Measurements from ENCODE around the gene TBKBP1.

Gene TBKBP1

GRCh38 chr17:47697906-47698711 is 4.1 kb downstream of the TBKBP1 start:
- DNase-seq (ENCODE audit: low spot score) (no peak), FAIRE-seq (no peak)

DNA sequence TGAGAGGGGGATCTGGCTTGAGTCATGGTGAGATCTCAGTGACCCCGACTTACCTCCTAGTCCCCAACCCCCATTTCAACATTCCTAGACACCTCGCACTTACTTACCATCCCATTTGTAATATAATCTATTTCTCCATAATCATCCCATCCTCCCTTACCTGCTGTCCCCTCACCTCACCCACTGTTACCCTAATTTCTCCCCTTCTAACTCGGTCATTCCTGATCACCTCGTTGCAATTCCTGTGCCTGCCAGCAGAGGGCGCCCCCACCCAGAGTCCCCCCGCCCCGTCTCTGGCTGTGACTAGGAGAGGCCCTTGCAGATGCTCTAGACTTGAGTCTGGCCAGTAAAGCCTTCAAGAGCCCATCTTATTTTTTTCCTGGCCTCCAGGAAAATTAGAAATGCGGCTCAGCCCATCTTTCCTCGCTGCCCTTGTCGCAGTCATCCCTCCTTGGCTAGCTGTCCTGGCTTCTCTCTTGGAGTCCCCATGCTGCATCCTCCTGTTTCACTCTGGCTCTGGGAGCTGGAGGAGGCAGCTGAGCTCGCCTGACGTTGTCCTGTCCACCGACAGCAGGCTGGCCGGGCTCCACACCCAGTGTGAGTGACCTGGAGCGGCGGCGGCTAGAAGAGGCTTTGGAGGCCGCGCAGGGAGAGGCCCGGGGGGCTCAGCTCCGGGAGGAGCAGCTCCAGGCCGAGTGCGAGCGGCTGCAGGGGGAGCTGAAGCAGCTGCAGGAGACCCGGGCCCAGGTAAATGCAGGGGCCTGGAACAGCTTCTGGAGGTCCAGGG is 5.0 kb downstream of the TBKBP1 start:
- DNase-seq (ENCODE audit: low spot score) (peak; percentile 83), FAIRE-seq (no peak)

DNA sequence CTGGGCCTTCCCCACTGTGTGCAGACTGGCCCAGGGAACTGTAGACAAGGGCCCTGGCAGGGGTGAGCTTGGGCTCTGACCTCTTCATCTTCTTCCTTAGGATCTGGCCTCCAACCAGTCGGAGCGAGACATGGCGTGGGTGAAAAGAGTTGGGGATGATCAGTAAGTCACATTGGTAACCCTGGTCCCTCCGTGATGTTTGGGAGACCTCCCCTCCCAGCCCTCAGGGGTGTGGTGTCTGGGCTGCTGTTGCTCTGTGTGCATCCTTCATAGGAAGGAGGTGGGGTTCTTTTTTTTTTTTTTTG is 5.5 kb downstream of the TBKBP1 start:
- no peak for FAIRE-seq

GRCh38 chr17:47700471-47701449 is 6.8 kb downstream of the TBKBP1 start:
- FAIRE-seq: no peak
- no peak for DNase-seq (ENCODE audit: low spot score)

More for the DNA sequence above, 5.5 kb downstream of the TBKBP1 start:
- no peak for DNase-seq (ENCODE audit: low spot score)

GRCh38 chr17:47701608-47702007 is 7.6 kb downstream of the TBKBP1 start:
- FAIRE-seq: no peak

DNA sequence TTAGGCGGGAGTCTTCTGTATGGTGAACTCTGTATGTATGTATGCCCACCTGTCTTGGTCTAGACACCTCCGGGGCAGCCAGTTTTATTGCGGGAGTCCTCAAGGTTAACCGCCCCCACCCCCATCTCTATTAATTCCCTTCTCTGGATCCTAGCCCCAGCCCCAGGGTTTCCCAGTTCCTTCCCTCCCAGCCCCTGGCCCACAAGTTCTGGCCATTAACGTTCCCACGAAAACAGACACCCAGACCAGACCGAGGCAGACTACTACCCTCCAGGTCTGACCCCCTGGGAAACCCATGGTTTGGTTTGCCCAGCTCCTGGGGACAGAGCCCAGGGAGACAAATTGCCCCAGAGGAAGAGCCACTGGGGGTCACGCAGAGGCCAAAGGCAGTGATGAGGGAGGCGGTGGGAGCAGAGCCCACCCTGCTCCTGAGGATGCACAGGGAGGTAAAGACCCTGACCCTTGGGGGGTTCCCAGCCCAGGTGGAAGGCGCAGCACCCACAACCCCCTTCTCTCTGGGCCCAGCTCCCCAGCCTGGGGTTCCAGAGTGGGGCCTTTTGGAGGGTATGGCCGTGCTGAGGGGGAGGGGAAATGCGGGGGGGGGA is 8.5 kb downstream of the TBKBP1 start:
- FAIRE-seq: no peak

More at GRCh38 chr17:47701608-47702007, 7.6 kb downstream of the TBKBP1 start:
- DNase-seq (ENCODE audit: low spot score): no peak

GRCh38 chr17:47703191-47703591 is 9.2 kb downstream of the TBKBP1 start:
- FAIRE-seq (no peak), DNase-seq (ENCODE audit: low spot score) (no peak)

More for the DNA sequence above, 8.5 kb downstream of the TBKBP1 start:
- no peak for DNase-seq (ENCODE audit: low spot score)

DNA sequence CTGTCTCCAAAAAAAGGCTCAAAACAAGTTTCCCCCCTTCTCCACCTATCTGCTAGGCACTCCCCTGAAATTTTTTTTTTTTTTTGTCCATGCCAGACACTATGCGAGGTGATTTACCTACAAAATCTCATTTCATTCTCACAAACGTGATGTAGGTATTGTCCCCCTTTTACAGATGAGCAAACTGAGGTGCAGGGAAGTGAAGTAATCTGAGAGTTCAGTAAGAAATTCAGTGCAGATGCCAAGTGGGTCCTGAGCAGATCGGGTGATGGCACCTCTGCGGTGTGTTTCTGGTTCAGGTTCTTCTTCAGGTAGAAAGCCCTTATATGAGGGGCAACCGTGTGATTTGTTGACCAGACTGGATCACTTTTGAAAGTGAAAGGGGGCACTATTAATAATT is 9.7 kb downstream of the TBKBP1 start:
- no peak for DNase-seq (ENCODE audit: low spot score)
- no peak for FAIRE-seq

GRCh38 chr17:47704116-47704515 is 10.2 kb downstream of the TBKBP1 start:
- FAIRE-seq: no peak
- no peak for DNase-seq (ENCODE audit: low spot score)

DNA sequence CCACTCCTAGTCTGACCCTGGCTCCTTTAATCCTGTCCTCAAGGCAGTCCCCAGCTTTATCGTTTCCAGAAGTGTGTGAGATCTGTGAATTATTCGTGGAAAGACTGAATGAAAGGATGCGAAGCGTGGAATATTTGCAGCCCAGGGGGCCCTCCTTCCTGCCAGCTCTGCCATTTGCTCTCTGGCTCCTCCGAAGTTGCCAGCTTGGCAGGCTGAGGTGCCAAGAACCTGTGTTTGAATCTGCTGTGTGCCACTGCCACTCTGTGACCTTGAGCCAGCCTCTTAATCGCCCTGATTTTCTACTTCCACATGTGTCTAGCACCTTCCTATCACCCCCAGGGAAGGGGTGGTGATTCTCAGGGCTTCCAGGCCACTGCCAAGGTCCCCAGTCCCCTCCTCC is 10.8 kb downstream of the TBKBP1 start:
- FAIRE-seq: no peak
- DNase-seq (ENCODE audit: low spot score): no peak

- FAIRE-seq (peak; percentile 53), DNase-seq (ENCODE audit: low spot score) (no peak)
Observed at GRCh38 chr17:47705536-47706530, 11.9 kb downstream of the TBKBP1 start.

DNA sequence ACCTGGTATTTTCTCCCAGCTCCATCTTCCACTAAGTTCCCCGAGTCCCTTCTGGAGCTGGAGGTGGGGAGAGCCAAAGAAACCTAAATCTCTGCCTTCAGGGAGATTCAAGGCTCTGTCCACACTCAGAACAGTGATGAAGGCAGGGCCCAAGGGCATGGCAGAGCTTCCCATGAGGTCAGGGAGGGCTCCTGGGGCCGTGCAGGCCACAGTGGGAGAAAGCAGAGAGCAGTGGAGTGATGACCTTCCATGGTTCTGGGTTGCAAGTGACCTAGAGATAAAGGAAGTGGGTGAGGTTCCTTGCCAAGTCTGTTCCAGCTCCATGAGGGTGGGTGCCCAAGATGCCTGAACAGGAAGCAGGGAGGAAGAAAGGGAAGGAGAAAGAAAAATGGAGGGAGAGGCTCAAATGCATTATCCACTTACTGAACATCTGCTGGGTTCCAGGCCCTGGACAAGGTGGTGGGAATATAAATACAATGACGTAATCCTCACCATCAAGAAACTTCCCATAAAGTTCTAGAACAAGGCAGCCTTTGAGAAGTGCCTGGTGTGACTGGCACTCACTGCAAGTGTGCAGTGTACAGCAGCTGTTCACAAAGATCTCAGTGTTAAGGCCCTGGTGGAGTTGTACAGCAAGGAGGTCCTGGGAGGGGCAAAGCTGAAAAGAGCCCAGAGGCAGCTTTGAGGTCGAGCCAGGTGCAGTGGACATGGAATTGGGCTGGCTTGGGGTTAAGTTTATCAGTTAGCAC is 13.3 kb downstream of the TBKBP1 start:
- no peak for FAIRE-seq
- no peak for DNase-seq (ENCODE audit: low spot score)

- DNase-seq (ENCODE audit: low spot score): no peak
- no peak for FAIRE-seq
Observed at GRCh38 chr17:47707884-47708283, 13.9 kb downstream of the TBKBP1 start.

GRCh38 chr17:47708312-47708863 is 14.4 kb downstream of the TBKBP1 start:
- FAIRE-seq (no peak), DNase-seq (ENCODE audit: low spot score) (no peak)

DNA sequence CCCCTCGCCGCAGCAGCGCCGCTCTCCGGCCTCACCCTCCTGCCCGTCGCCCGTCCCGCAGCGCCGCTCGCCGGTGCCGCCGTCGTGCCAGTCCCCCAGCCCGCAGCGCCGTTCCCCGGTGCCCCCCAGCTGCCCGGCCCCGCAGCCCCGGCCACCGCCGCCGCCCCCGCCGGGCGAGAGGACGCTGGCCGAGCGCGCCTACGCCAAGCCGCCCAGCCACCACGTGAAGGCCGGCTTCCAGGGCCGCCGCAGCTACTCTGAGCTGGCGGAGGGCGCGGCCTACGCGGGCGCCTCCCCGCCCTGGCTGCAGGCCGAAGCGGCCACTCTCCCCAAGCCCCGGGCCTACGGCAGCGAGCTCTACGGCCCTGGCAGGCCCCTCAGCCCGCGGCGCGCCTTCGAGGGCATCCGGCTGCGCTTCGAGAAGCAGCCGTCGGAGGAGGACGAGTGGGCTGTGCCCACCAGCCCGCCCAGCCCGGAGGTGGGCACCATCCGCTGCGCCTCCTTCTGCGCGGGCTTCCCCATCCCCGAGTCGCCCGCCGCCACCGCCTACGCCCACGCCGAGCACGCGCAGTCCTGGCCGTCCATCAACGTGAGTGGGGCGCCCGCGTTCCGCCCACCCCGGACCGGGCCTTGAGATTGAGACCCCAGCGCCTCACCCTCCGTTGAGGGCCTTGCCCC is 15.0 kb downstream of the TBKBP1 start:
- FAIRE-seq (no peak), DNase-seq (ENCODE audit: low spot score) (no peak)

GRCh38 chr17:47709594-47709993 is 15.6 kb downstream of the TBKBP1 start:
- DNase-seq (ENCODE audit: low spot score): no peak
- FAIRE-seq: no peak

GRCh38 chr17:47711366-47712099 is 17.6 kb downstream of the TBKBP1 start:
- FAIRE-seq (no peak), DNase-seq (ENCODE audit: low spot score) (no peak)

All from urothelium cell line (cell line).